Astrocyte (in vitro differentiated cells and primary cell): ENCODE measurements around the gene DCLK1.

Experiments used
- EZH2 ChIP-seq: IDR thresholded peaks from 2 replicates; pipeline ENCODE4 v1.6.1; 2012; ENCODE audit warnings: mild to moderate bottlenecking, low read length, inconsistent platforms; ENCODE audit not compliant: insufficient read depth
- TF ChIP-seq, protein P1 (sequence below): IDR thresholded peaks from 2 replicates; pipeline ENCODE4 v1.5.1; 2011; ENCODE audit warnings: low read depth, mild to moderate bottlenecking, inconsistent platforms, low read length, moderate library complexity; ENCODE audit not compliant: insufficient read depth

- TF ChIP-seq, protein P1, sequence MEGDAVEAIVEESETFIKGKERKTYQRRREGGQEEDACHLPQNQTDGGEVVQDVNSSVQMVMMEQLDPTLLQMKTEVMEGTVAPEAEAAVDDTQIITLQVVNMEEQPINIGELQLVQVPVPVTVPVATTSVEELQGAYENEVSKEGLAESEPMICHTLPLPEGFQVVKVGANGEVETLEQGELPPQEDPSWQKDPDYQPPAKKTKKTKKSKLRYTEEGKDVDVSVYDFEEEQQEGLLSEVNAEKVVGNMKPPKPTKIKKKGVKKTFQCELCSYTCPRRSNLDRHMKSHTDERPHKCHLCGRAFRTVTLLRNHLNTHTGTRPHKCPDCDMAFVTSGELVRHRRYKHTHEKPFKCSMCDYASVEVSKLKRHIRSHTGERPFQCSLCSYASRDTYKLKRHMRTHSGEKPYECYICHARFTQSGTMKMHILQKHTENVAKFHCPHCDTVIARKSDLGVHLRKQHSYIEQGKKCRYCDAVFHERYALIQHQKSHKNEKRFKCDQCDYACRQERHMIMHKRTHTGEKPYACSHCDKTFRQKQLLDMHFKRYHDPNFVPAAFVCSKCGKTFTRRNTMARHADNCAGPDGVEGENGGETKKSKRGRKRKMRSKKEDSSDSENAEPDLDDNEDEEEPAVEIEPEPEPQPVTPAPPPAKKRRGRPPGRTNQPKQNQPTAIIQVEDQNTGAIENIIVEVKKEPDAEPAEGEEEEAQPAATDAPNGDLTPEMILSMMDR = no peak
- no peak for TF ChIP-seq EZH2
These were observed 338.3 kb downstream of the DCLK1 start for GRCh38 chr13:35792911-35793310.
